GM12878 (cell line): Measurements from ENCODE around the gene CHD5. TPM values are rescaled to one million over a fixed set of nuclear protein-coding genes. Genes with fewer than 3 reads are reported as not detected.

Experiments
- ATAC-seq: fragments of 200-7000 bp; cut with Tn5 transposase; 3 replicates; pipeline ENCODE4 v1.9.1; 2020; ENCODE audit warnings: mild to moderate bottlenecking, moderate library complexity
- BruUV-seq: library from RNA; stranded (reverse); fragments of 400-500 nt; replicated peaks from 2 replicates; lab custom pipeline; 2021; lab: Mats Ljungman, UMichigan
- CTCF ChIA-PET: fragments of 300-600 bp; sonication (Branson Sonifier 250); formaldehyde crosslinking; extraction: SDS; loops from one replicate; lab custom pipeline; 2021; ENCODE audit warnings: inconsistent platforms; lab: Yijun Ruan, JAX
- POLR2A ChIA-PET: fragments of 350-600 bp; formaldehyde crosslinking; extraction: SDS; loops from one replicate; lab custom pipeline; 2021; ENCODE audit warnings: inconsistent platforms; lab: Charles Lee
- RAD21 ChIA-PET: fragments of 300-600 bp; sonication (Branson Sonifier 250); formaldehyde crosslinking; loops from one replicate; lab custom pipeline; 2023; ENCODE audit warnings: antibody characterized with exemption; ENCODE audit not compliant: unreplicated experiment; lab: Charles Lee
- SMC1A ChIA-PET: fragments of 300-600 bp; sonication (Branson Sonifier 250); formaldehyde crosslinking; loops from one replicate; lab custom pipeline; 2023; ENCODE audit not compliant: unreplicated experiment, uncharacterized antibody; lab: Charles Lee
- DNase-seq: peaks from one replicate; pipeline ENCODE4 v3.0.0-alpha.2; 2011; ENCODE audit warnings: low read depth, low spot score
- FAIRE-seq: peaks from 3 replicates; lab custom pipeline; 2011; peaks lifted over from hg19 to GRCh38; lab: Jason Lieb, UNC
- H2AFZ ChIP-seq: 2 replicates; pipeline ENCODE4 v1.6.0; 2011; ENCODE audit warnings: low read depth, low read length, control low read depth; ENCODE audit not compliant: control insufficient read depth
- H3K27ac ChIP-seq: 2 replicates; pipeline ENCODE4 v1.5.1; 2011; ENCODE audit warnings: control low read depth; ENCODE audit not compliant: control insufficient read depth, insufficient read depth
- H3K27me3 ChIP-seq, 2 experiments: replicated peaks in 1 of 2; 2 replicates each; pipeline versions ENCODE4 v1.6.0 to v1.6.1; 2011; ENCODE audit warnings: low read length in 1 of 2; ENCODE audit not compliant: control insufficient read depth in 2 of 2, insufficient read depth in 2 of 2
- H3K36me3 ChIP-seq, 2 experiments: 2 replicates each; pipeline ENCODE4 v1.5.1; 2011; ENCODE audit warnings: low read length in 1 of 2; ENCODE audit not compliant: control insufficient read depth in 2 of 2, insufficient read depth in 2 of 2
- H3K4me1 ChIP-seq: 2 replicates; pipeline ENCODE4 v1.6.1; 2011; ENCODE audit warnings: mild to moderate bottlenecking, low read length, moderate library complexity, mixed read lengths; ENCODE audit not compliant: control insufficient read depth, insufficient read depth
- H3K4me2 ChIP-seq: 2 replicates; pipeline ENCODE4 v1.6.0; 2011; ENCODE audit warnings: control low read depth; ENCODE audit not compliant: control insufficient read depth, insufficient read depth
- H3K4me3 ChIP-seq: fragments of 200-600 bp; sonication (generic); 2 replicates; pipeline ENCODE4 v1.5.1; 2016
- H3K79me2 ChIP-seq: 2 replicates; pipeline ENCODE4 v1.6.0; 2011; ENCODE audit warnings: low read length; ENCODE audit not compliant: control insufficient read depth, insufficient read depth
- H3K9ac ChIP-seq: 2 replicates; pipeline ENCODE4 v1.8.0; 2011; ENCODE audit warnings: low read length, control low read depth, mixed read lengths; ENCODE audit not compliant: control insufficient read depth, insufficient read depth
- H3K9me3 ChIP-seq: replicated peaks from 3 replicates; pipeline ENCODE4 v1.5.1; 2011; ENCODE audit warnings: mild to moderate bottlenecking, low read length; ENCODE audit not compliant: control insufficient read depth, insufficient read depth
- H4K20me1 ChIP-seq: 2 replicates; pipeline ENCODE4 v1.6.0; 2011; ENCODE audit not compliant: control insufficient read depth, insufficient read depth
- ATF7 ChIP-seq: fragments of 450-650 bp; IDR thresholded peaks from 2 replicates; pipeline ENCODE4 v1.6.1; 2016; ENCODE audit warnings: low read depth, mild to moderate bottlenecking
- CBX3 ChIP-seq: fragments of 200-600 bp; sonication (generic); IDR thresholded peaks from 2 replicates; pipeline ENCODE4 v1.6.1; 2016; ENCODE audit warnings: low read depth, borderline replicate concordance
- GATAD2B ChIP-seq: fragments of 450-650 bp; conservative IDR thresholded peaks from 2 replicates; pipeline ENCODE4 v1.6.1; 2017; ENCODE audit warnings: low read depth, mild to moderate bottlenecking, moderate library complexity
- MTA2 ChIP-seq: fragments of 450-650 bp; IDR thresholded peaks from 2 replicates; pipeline ENCODE4 v1.6.1; 2016; ENCODE audit warnings: low read depth, mild to moderate bottlenecking, moderate library complexity
- NR2F1 ChIP-seq: fragments of 450-650 bp; conservative IDR thresholded peaks from 2 replicates; pipeline ENCODE4 v1.6.1; 2017; ENCODE audit warnings: mild to moderate bottlenecking
- NRF1 ChIP-seq: conservative IDR thresholded peaks from 2 replicates; pipeline ENCODE4 v1.6.1; 2011; ENCODE audit warnings: mild to moderate bottlenecking, low read depth, low read length, improper control_type of control experiment
- RBBP5 ChIP-seq: fragments of 200-600 bp; sonication (generic); conservative IDR thresholded peaks from 2 replicates; pipeline ENCODE4 v1.6.1; 2016
- TAF1 ChIP-seq: IDR thresholded peaks from 2 replicates; pipeline ENCODE4 v1.6.1; 2011; ENCODE audit warnings: mild to moderate bottlenecking, low read depth, low read length, borderline replicate concordance
- WGBS: methylation state at CpG from one replicate; pipeline ENCODE4 v1.1.6; 2016; ENCODE audit warnings: low lambda C conversion rate; ENCODE audit not compliant: insufficient replicate concordance, insufficient coverage; ENCODE audit errors: missing lambda C conversion rate; 5-methylcytosine and 5-hydroxymethylcytosine counted together
- in situ Hi-C: fragments of 300-500 bp; cut with MboI; formaldehyde crosslinking; loops from 9 replicates; pipeline ENCODE4 v1.14.3; 2018; ENCODE audit warnings: mixed read lengths
- intact Hi-C: fragments of 100-400 bp; cut with micrococcal nuclease; formaldehyde crosslinking; loops from one replicate; pipeline ENCODE4 v1.14.2; 2022; ENCODE audit not compliant: unreplicated experiment
- polyA plus RNA-seq, 11 experiments: library from polyadenylated mRNA; depleted of rRNA in 4 of 11; unstranded in 6 of 11; stranded (reverse) in 5 of 11; fragments of >200 nt; fragmentation: Nextera tagmentation in 4 of 11; fragmentation: Illumina TruSeq in 1 of 11; extraction: Ambion mirVana in 4 of 11; extraction: Trizol in 1 of 11; gene quantifications; 1 replicate in 1 of 11; 2 replicates in 10 of 11; pipeline versions ENCODE4 v1.2.1 to v1.2.3, GENCODE V29; 2011 to 2016; ENCODE audit warnings: inconsistent platforms in 2 of 11, missing spikeins in 2 of 11, low read depth in 1 of 11
- total RNA-seq, 4 experiments: library from RNA; depleted of rRNA in 3 of 4; stranded (reverse); fragments of >200 nt in 3 of 4; fragmentation: Illumina TruSeq in 1 of 4; extraction: Trizol in 1 of 4; gene quantifications; 2 replicates each; pipeline versions ENCODE4 v1.2.1 to v1.2.3, GENCODE V29; 2013 to 2021
- TF ChIP-seq, protein P1 (sequence below): fragments of 450-650 bp; IDR thresholded peaks from 2 replicates; pipeline ENCODE4 v1.6.1; 2018; ENCODE audit warnings: borderline replicate concordance, mild to moderate bottlenecking; ENCODE audit not compliant: partially characterized antibody
- TF ChIP-seq, protein P2 (sequence below): fragments of 150-350 bp; IDR thresholded peaks from 2 replicates; pipeline ENCODE4 v1.6.1; 2014; ENCODE audit warnings: mild to moderate bottlenecking, low read depth, low read length
- TF ChIP-seq, protein P3 (sequence below): IDR thresholded peaks from 2 replicates; pipeline ENCODE4 v1.6.1; 2011; ENCODE audit warnings: low read depth, mild to moderate bottlenecking, low read length, moderate library complexity, borderline replicate concordance; ENCODE audit errors: extremely low read depth
- TF ChIP-seq, protein P4 (sequence below): fragments of 450-650 bp; conservative IDR thresholded peaks from 2 replicates; pipeline ENCODE4 v1.6.1; 2017; ENCODE audit warnings: mild to moderate bottlenecking, moderate library complexity
- TF ChIP-seq, protein P5 (sequence below): fragments of 450-650 bp; IDR thresholded peaks from 2 replicates; pipeline ENCODE4 v1.6.1; 2017; ENCODE audit warnings: mild to moderate bottlenecking

Gene CHD5
- total and polyA plus RNA-seq, 10 of the 15 experiments (the other 5 are each of a cell fraction or from before 2014, with no cell fraction given) = 0.03 to 0.49 (median 0.13) TPM; not detected in 3

DNA sequence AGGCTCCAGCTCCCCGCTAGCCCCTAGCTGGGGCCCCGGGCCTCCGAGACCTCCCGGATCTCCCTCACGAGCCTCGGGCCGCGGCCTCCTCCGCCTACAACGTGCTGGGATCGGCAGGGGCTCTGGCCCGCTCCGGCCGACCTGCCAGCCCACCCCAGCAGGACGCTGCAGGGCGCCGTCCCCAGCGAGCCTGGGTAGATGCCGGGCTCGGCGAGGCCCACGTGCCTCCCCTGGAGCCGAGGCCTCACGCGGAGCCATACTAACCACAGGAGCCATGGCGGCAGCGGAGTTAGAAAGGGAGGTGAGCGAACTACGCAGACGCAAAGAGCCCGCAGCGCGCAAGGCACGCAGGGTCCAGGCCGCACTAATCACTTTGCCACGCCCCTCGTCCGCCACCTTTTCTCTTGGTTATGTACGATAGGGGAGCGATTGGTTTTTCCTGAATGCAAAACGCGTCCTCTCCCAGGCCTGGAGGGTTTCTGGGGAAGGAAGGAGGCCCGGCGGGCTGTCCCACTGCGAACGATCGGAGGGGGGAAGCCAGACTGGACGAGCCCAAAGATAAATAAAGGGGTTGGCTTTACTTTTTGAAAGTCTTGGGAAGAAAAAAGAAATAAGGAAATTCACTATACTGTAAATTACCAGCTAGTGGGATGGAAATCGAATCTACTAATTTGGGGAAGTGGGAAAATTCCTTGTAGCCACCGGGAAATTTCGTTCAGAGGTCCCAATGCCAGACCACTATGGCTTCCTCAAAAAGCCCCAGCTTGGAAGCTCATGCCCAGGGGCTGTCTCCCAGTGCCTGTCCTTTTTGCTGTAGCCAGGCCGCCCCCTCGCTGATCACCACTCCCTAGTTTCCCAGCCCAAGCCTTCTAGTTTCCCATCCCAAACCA, 19.4 kb upstream of the CHD5 start, which contains the start of gene RPL22:
Gene RPL22, minus strand, starts transcription at position 298 of the 890 bp plus-strand sequence. Its CDS starts 22 bp downstream, at position 276.
- ChIA-PET SMC1A (interaction anchor here (0.6 kb wide), 1 partner anchor 12 kb away, joined by 3 read pairs; no protein-coding TSS in a partner anchor), POLR2A (interaction anchor here (0.6 to 1.1 kb wide), 2 partner anchors 57 to 195 kb away, joined by 3 read pairs; no protein-coding TSS in a partner anchor), RAD21 (interaction anchor here (0.6 to 1.1 kb wide), 2 partner anchors 13 to 206 kb away, joined by 3 to 6 read pairs; no protein-coding TSS in a partner anchor), CTCF (interaction anchor here (0.6 to 2.9 kb wide), 8 partner anchors 10 to 206 kb away, joined by 3 to 9 read pairs (median 4); no protein-coding TSS in a partner anchor)
- in situ Hi-C loops = no loop called here
- peak within 1 kb of the TSS; percentile 88 for H2AFZ ChIP-seq
- peaks cover 48% of the 10 kb centered on the region for H3K79me2 ChIP-seq
- WGBS = 5% methylated on average over 53 of the region's 53 CpGs
- H3K9me3 ChIP-seq = no peaks in the 10 kb centered on the region
- peak; percentile 99 for ATAC-seq
- H3K27me3 ChIP-seq = no peaks in the 10 kb centered on the region
- H3K36me3 ChIP-seq = peaks cover 2 to 15% of the 10 kb centered on the region in 2 experiments
- TSS peak; percentile 75 for BruUV-seq
- peak within 1 kb of the TSS; percentile 93 for H3K4me3 ChIP-seq
- H4K20me1 ChIP-seq = no peaks in the 10 kb centered on the region
- H3K4me2 ChIP-seq = peak within 1 kb of the TSS; percentile 72
- peak; percentile 98 for FAIRE-seq
- peak within 1 kb of the TSS; percentile 100 for H3K9ac ChIP-seq
- intact Hi-C loops = loop anchor here (5.0 kb wide), 1 partner anchor 172 kb away; no protein-coding TSS in a partner anchor
- H3K4me1 ChIP-seq = peaks cover 6% of the 10 kb centered on the region
- peak; percentile 94 for DNase-seq
- H3K27ac ChIP-seq = peak within 1 kb of the TSS; percentile 85
- TF ChIP-seq NR2F1 (peak; percentile 6; the same call in 1 of the 2 replicates), RBBP5 (no peak), MTA2 (no peak), TAF1 (peak; percentile 97), ATF7 (peak; percentile 99), NRF1 (peak; percentile 48), CBX3 (no peak), GATAD2B (peak; percentile 80; the same call in 1 of the 2 replicates)
- TF ChIP-seq, protein P1, sequence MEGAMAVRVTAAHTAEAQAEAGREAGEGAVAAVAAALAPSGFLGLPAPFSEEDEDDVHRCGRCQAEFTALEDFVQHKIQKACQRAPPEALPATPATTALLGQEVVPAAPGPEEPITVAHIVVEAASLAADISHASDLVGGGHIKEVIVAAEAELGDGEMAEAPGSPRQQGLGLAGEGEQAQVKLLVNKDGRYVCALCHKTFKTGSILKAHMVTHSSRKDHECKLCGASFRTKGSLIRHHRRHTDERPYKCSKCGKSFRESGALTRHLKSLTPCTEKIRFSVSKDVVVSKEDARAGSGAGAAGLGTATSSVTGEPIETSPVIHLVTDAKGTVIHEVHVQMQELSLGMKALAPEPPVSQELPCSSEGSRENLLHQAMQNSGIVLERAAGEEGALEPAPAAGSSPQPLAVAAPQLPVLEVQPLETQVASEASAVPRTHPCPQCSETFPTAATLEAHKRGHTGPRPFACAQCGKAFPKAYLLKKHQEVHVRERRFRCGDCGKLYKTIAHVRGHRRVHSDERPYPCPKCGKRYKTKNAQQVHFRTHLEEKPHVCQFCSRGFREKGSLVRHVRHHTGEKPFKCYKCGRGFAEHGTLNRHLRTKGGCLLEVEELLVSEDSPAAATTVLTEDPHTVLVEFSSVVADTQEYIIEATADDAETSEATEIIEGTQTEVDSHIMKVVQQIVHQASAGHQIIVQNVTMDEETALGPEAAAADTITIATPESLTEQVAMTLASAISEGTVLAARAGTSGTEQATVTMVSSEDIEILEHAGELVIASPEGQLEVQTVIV = peak; percentile 80
- TF ChIP-seq, protein P2, sequence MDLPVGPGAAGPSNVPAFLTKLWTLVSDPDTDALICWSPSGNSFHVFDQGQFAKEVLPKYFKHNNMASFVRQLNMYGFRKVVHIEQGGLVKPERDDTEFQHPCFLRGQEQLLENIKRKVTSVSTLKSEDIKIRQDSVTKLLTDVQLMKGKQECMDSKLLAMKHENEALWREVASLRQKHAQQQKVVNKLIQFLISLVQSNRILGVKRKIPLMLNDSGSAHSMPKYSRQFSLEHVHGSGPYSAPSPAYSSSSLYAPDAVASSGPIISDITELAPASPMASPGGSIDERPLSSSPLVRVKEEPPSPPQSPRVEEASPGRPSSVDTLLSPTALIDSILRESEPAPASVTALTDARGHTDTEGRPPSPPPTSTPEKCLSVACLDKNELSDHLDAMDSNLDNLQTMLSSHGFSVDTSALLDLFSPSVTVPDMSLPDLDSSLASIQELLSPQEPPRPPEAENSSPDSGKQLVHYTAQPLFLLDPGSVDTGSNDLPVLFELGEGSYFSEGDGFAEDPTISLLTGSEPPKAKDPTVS = no peak
- TF ChIP-seq, protein P3, sequence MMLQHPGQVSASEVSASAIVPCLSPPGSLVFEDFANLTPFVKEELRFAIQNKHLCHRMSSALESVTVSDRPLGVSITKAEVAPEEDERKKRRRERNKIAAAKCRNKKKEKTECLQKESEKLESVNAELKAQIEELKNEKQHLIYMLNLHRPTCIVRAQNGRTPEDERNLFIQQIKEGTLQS = no peak
- TF ChIP-seq, protein P4, sequence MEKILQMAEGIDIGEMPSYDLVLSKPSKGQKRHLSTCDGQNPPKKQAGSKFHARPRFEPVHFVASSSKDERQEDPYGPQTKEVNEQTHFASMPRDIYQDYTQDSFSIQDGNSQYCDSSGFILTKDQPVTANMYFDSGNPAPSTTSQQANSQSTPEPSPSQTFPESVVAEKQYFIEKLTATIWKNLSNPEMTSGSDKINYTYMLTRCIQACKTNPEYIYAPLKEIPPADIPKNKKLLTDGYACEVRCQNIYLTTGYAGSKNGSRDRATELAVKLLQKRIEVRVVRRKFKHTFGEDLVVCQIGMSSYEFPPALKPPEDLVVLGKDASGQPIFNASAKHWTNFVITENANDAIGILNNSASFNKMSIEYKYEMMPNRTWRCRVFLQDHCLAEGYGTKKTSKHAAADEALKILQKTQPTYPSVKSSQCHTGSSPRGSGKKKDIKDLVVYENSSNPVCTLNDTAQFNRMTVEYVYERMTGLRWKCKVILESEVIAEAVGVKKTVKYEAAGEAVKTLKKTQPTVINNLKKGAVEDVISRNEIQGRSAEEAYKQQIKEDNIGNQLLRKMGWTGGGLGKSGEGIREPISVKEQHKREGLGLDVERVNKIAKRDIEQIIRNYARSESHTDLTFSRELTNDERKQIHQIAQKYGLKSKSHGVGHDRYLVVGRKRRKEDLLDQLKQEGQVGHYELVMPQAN = peak; percentile 94; the same call in 1 of the 2 replicates
- TF ChIP-seq, protein P5, sequence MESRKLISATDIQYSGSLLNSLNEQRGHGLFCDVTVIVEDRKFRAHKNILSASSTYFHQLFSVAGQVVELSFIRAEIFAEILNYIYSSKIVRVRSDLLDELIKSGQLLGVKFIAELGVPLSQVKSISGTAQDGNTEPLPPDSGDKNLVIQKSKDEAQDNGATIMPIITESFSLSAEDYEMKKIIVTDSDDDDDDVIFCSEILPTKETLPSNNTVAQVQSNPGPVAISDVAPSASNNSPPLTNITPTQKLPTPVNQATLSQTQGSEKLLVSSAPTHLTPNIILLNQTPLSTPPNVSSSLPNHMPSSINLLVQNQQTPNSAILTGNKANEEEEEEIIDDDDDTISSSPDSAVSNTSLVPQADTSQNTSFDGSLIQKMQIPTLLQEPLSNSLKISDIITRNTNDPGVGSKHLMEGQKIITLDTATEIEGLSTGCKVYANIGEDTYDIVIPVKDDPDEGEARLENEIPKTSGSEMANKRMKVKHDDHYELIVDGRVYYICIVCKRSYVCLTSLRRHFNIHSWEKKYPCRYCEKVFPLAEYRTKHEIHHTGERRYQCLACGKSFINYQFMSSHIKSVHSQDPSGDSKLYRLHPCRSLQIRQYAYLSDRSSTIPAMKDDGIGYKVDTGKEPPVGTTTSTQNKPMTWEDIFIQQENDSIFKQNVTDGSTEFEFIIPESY = no peak
